ENCODE results near the gene HPGDS.

DNA sequence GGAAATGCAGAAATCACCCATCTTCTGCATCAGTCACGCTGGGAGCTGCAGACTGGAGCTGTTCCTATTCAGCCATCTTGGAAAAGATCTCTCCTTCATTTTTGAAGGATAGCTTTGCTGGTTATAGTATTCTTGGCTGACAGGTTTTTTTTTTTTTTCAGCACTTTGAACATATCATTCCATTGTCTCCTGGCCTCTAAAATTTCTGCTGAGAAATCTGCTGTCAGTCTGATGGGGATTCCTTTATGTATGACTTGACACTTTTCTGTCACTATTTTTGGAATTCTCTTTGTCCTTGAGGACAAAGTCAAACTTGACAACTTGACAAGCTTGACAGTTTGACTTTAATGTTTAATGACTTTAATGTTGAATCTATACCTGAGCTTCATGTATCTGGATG is 16.8 kb downstream of the HPGDS start:
- no peak for TF ChIP-seq EZH2 (IDR thresholded peaks at IDR 0.05; ENCODE audit: insufficient read depth, poor library complexity, severe bottlenecking)
- TF ChIP-seq EZH2phosphoT487 (IDR thresholded peaks at IDR 0.05; ENCODE audit: insufficient read depth, low read depth), result no peak

All from GM23248 (cell line).